RKO (cell line): ENCODE data around the gene SEMA4F.

Source experiments
- DNase-seq: peaks from one replicate; pipeline ENCODE4 v3.0.0-alpha.2; 2016; ENCODE audit warnings: low spot score

Gene SEMA4F

DNA sequence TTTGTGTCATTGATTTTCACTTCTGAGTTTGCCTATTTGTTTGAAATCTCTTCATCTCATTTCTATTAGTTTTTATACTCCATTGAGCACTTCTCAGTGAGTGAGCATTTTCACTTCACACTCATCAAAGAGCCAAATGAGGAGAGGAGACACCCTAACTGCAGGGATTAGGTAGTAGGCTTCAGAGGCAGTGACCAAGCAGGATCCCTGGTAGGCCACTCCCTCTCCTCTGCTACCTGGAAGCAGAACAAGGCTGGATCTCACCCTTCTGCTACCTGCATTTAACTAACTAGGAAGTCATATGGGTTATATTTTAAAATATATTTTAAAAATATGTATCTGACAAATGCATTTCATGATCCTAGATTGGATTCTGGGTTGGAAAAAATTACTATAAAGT lies 52.7 kb downstream of the SEMA4F start:
- DNase-seq: no peak

DNA sequence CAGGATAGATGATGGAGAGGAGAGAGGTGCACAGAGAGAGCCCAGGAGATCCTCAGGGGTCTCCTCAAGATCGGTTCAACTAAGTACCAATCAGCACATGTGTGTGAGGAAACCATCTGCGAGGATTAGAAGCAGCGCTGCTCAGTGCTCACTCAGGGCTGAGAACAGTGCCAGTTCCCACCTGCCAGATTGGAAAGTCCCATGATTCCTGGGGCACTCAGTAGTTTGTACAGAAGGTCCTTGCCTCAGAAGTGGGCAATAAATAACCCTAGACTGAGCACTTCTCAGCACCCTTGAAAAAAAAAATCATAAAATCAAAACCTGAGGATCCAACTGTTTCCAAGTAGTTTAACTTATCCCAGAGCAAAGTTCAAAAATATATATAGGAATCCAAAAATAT lies 53.8 kb downstream of the SEMA4F start:
- no peak for DNase-seq

DNA sequence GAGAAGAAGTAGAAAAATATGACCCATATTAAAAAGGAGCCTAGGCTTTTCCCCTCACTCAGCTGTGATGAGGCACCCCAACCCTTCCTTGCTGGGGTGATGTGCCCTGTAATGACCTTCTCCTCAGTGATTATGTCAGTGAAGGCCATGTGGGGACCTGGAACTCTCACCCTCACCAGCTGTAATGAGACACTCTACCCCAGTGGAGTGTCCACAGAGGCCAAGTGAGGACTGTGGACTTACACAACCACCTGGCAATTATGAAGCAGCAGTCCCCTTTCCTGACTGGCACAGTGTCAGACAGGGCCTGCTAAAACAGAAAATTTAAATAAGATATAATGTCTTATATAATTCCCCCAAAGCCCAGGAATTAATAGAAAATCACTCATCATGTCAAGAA lies 54.2 kb downstream of the SEMA4F start:
- DNase-seq: no peak

DNA sequence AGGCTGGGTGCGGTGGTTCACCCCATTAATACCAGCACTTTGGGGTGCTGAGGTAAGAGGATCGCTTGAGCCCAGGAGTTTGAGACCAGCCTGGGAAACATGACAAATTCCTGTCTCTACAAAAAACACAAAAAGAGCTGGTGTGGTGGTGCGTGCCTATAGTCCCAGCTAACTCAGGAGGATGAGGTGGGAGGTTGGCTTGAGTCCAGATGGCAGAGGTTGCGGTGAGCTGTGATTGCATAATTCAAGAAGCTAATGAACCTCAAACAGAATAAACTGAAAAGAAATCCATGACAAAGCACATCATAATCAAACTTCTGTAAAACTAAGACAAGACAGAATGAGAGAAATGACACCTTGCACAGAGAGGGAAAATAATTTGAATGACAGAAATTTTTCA lies 54.8 kb downstream of the SEMA4F start:
- DNase-seq: peak; percentile 32

DNA sequence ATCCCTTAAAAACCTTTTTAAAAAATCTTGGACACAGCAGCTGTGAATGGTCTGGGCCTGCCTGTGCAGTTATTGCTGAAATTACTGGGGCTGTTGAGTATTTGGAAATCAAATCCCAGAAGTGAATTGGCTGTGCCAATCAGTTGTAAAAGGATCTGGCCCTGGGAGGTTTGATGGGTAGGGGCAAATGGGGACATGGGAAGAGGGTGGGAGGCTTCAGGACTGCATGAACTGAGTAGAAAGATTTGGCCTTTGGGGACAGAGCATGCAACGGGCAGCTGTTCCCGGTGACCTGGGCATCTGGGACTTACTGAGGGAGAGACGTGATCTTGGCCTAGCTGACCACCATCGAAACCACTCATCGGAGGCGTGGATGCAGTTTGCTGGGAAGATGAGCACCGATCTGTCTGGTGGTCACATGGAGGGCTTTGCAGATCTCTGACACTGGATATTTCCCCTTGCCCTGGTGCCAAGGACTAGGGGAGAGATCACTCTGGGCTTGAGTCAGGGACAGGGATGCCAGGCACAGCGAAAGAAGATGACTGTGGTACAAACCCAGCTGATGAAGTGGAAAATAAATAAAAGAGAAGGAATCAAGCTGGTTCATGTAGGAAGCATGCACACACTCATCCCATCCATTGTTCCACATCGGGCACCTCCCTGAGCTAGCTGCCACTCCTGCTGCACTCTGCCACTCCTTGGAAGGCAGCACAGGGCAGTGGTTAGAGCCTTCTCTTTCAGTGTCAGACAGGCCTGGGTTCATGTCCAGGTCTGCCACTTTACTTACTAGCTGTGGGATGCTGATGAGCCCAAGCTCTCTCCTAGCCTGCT lies 58.4 kb downstream of the SEMA4F start:
- no peak for DNase-seq

DNA sequence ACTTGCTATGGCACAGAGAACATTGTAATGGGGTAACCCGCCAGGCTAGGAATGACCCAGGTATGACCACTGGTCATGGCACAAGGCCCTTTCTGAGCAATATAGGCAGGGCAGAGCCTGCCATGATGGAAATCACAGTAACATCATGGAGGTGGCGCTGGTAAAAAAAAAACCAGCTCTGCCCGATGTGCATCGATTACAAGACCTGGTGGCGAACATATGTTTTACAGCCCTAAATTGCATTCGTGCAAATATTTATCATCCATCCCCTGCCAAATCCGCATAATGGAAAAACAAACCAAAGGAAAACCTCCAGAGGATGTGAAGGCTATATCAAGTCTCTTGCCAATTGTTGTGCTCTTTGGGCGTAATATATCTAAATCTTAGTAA lies 60.6 kb downstream of the SEMA4F start:
- no peak for DNase-seq

DNA sequence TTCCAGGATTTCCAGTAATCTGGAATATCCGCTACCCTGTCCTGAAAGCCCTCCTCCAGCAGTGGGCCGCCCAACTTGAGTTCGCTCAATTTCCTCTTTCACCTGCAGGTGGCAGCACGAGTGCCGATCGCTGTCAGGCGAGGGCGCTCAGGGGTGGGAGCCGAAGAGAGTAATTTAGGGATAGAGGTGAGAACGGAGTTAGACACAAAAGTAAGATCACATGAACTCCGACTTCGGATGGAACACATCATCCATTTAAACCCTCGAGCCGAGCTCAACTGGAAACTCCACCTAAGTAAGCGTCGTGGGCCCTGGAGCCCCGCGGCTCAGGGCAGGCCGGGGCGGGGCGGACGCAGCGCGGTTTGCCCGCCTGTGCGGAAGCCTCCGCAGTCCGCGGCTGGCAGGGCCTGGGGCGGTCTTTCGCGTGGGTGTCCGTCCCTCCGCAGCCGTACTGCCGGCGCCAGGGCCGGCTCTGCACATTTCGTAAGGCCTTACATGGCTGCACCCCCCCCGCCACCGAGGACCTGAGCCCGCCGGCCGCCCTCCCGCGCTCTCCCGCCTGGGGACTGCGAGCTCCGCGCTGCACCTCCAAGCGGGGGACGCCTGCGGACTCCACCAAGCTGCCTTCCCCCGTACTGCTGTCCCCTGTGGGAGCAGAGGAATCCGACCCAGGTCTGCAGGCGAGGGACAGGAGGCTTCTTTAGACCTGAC lies 61.2 kb downstream of the SEMA4F start:
- DNase-seq: peak; percentile 82

DNA sequence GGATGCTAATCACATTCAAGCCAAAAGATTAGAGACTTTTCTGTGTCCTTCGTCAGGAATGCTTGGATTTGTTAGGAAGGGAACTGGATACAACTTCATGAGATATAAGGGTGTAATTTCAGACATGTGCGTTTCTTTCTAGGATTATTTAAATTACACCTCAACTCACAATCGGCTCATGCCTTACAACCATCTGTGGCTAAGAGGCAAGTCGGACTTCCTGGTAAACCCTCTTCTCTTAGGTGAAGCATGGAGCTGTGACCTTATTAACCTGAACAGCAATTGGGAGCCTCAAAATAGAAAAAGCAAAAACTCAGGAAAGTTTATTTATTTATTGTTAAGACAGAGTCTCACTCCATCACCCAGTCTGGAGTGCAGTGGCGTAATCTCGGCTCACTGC lies 61.8 kb downstream of the SEMA4F start:
- DNase-seq: no peak

DNA sequence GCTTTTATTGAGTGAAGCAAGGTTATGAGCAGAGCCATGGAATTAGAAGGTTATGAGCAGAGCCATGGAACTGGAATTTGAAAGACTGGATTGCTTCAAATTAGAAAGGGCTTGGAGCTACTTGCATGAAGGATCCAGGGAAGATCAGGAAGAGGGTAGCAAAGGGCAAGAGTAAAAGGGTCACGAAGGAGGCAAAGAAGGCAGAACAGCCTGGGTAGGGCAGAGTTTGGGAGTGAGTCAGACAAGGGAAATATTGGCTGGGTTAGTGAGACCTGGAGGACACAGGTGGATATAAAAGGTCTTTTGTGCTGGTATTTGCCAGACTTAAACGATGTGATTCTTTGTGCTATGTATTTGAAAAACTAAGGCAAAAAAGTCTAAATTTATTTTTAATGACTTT lies 65.0 kb downstream of the SEMA4F start:
- DNase-seq: no peak

DNA sequence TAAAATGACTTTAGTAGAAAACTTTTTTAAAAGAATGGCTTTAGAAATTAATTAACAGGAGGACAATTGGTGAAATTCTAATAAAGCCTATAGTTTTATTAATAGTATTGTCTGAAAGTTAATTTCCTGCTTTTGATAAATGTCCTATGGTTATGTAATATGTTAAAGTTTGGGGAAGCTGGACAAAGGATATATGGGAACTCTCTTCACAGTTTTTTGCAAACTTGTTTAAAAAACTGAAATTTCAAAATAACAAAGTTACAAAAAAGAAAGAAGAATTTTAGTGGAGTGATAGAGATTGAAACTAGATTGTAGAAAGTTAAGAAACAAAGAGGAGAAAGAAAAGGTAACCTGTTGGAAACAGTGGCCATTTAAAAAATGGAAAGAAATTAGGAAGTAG lies 67.3 kb downstream of the SEMA4F start:
- no peak for DNase-seq

DNA sequence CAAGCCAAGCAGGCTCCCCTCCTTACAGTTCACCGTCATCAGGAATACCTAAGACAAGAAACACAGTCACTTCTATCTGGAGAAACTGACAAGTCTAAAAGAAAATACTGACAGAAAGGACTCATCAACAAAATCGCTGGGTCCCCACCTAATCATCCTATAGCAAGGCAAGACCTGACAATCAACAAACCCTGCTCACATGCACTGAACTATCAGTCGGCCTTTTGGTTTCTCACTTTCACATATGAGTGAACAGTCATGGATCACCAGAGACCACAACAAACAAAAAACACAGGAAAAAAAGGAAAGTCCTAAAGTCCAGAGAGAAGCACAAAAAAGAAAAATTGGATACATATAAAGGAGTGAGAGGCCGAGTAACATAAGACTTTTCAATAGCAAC lies 70.4 kb downstream of the SEMA4F start:
- no peak for DNase-seq

DNA sequence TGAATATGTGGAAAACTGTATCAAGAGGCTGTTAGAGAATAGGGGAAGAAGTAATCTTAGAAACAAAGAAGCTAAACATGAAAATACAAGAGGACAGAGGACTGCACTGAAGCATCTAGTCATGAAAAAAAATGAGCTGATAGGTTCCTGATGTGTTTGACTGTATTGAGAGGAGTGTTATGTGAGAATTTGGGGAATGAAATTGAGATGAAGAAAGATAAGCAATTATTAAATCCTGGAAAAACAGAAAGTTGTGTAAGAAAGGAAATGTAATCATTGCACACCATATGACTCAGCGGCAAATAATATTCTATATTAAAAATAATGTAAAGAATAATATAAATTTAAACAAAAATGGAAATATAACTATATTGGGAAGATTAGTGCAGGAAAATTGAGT lies 71.2 kb downstream of the SEMA4F start:
- no peak for DNase-seq

DNA sequence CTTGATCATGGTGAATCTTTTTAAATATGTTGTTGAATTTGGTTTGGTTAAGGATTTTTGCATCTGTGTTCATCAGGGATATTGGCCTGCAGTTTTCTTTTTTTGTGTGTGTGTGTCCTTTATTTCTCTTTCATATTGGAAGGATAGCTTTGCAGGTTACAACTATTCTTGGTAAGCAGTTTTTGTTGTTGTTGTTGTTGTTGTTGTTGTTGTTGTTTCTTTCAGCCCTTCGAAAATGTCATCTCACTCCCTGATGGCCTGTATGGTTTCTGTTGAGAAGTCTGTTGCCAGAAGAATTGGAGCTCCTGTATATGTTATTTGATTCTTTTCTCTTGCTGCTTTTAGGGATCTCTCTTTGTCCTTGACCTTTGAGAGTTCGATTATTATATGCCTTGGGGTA lies 74.8 kb downstream of the SEMA4F start:
- no peak for DNase-seq

DNA sequence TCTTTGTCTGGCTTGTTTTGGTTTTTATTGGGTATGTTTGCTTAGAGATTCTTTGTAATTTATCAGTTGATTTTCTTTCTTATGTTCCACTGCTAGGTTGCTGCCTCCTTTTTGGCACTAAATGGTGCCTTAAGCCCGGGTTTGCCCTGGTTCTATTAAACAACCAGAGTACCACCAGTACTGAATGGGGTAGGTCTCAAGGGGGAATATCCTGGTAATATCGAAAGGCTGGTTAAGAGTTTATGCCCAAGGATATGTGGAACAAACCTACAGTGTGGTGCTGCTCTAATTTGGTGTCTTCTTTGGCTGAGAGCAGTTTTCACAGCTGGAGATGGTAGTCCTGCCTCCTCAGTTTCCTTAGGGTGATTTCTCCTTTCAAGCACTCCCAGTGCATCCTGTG lies 76.5 kb downstream of the SEMA4F start:
- DNase-seq: no peak
